HepG2 (cell line): ENCODE measurements around the gene DBN1. TPM values are rescaled to one million over a fixed set of nuclear protein-coding genes. Genes with fewer than 3 reads are reported as not detected.

ENCODE experiments used
- AGO2 ChIP-seq: fragments of 200-400 bp; formaldehyde crosslinking; optimal IDR thresholded peaks from 2 replicates; pipeline ENCODE3; 2017; ENCODE audit warnings: mild to moderate bottlenecking, low read depth, low read length, moderate library complexity
- ARNTL ChIP-seq: sonication (generic); formaldehyde crosslinking; IDR thresholded peaks from 2 replicates; pipeline ENCODE4 v1.4.0; 2020; ENCODE audit warnings: mild to moderate bottlenecking, missing genetic modification reagents
- E2F1 ChIP-seq: sonication (generic); formaldehyde crosslinking; IDR thresholded peaks from 2 replicates; pipeline ENCODE4 v1.5.0; 2020; ENCODE audit warnings: missing genetic modification reagents
- FOXP4 ChIP-seq: sonication (generic); formaldehyde crosslinking; IDR thresholded peaks from 2 replicates; pipeline ENCODE4 v1.4.0; 2020; ENCODE audit warnings: missing genetic modification reagents
- GPN1 ChIP-seq: sonication (generic); formaldehyde crosslinking; IDR thresholded peaks from 2 replicates; pipeline ENCODE4 v1.5.1; 2020; ENCODE audit warnings: missing genetic modification reagents, borderline replicate concordance
- HIVEP1 ChIP-seq: sonication (generic); formaldehyde crosslinking; IDR thresholded peaks from 2 replicates; pipeline ENCODE4 v1.4.0; 2020; ENCODE audit warnings: mild to moderate bottlenecking, missing genetic modification reagents
- MTA3 ChIP-seq: sonication (generic); formaldehyde crosslinking; IDR thresholded peaks from 2 replicates; pipeline ENCODE4 v1.4.0; 2020; ENCODE audit warnings: missing genetic modification reagents
- TAF1 ChIP-seq: sonication (generic); formaldehyde crosslinking; IDR thresholded peaks from 2 replicates; pipeline ENCODE4 v1.4.0; 2020; ENCODE audit warnings: missing genetic modification reagents
- TARDBP ChIP-seq: sonication (generic); formaldehyde crosslinking; IDR thresholded peaks from 2 replicates; pipeline ENCODE4 v1.8.0; 2022; ENCODE audit warnings: mild to moderate bottlenecking, missing genetic modification reagents
- ZFP36L2 ChIP-seq: sonication (generic); formaldehyde crosslinking; IDR thresholded peaks from 2 replicates; pipeline ENCODE4 v1.4.0; 2020; ENCODE audit warnings: missing genetic modification reagents
- ZFY ChIP-seq: sonication (generic); formaldehyde crosslinking; IDR thresholded peaks from 2 replicates; pipeline ENCODE4 v1.4.0; 2020; ENCODE audit warnings: missing genetic modification reagents
- ZNF138 ChIP-seq: sonication (generic); formaldehyde crosslinking; IDR thresholded peaks from 2 replicates; pipeline ENCODE4 v1.5.0; 2020; ENCODE audit warnings: mild to moderate bottlenecking, low read depth, missing genetic modification reagents
- ZNF180 ChIP-seq: sonication (generic); formaldehyde crosslinking; IDR thresholded peaks from 2 replicates; pipeline ENCODE4 v1.4.0; 2020; ENCODE audit warnings: low read depth, missing genetic modification reagents, borderline replicate concordance
- ZNF318 ChIP-seq: sonication (generic); formaldehyde crosslinking; IDR thresholded peaks from 2 replicates; pipeline ENCODE4 v1.4.0; 2020; ENCODE audit warnings: mild to moderate bottlenecking, missing genetic modification reagents
- ZNF547 ChIP-seq: sonication (generic); formaldehyde crosslinking; IDR thresholded peaks from 2 replicates; pipeline ENCODE4 v1.5.1; 2020; ENCODE audit warnings: mild to moderate bottlenecking, missing genetic modification reagents
- polyA plus RNA-seq, 8 experiments: library from polyadenylated mRNA; depleted of rRNA in 3 of 8; stranded (reverse) in 7 of 8; unstranded in 1 of 8; fragments of >200 nt; fragmentation: Illumina TruSeq in 4 of 8; extraction: Trizol in 4 of 8; gene quantifications; 2 replicates each; pipeline versions ENCODE4 v1.2.1 to v1.2.3, GENCODE V29; 2011 to 2016; ENCODE audit warnings: low read depth in 4 of 8, missing spikeins in 1 of 8, mixed read lengths in 1 of 8; ENCODE audit not compliant: insufficient read depth in 1 of 8
- total RNA-seq, 5 experiments: library from RNA; depleted of rRNA; stranded (reverse); fragments of >200 nt; fragmentation: Illumina TruSeq; extraction: Trizol; gene quantifications; 2 replicates each; pipeline ENCODE4 v1.2.3, GENCODE V29; 2016; ENCODE audit warnings: low read depth in 1 of 5

Gene DBN1
- total and polyA plus RNA-seq, 2 of the 13 experiments (the other 11 are each of a cell fraction or from before 2014, with no cell fraction given): 27.0 to 37.3 TPM

- TF ChIP-seq FOXP4 (CRISPR knock-in tag): peak; percentile 63
- peak; percentile 83 for TF ChIP-seq ZFY (CRISPR knock-in tag)
- no peak for TF ChIP-seq GPN1 (CRISPR knock-in tag)
- TF ChIP-seq AGO2: peak; percentile 94
- peak; percentile 68; the same call in 1 of the 2 replicates for TF ChIP-seq ZNF547 (CRISPR knock-in tag)
- no peak; the same call in 1 of the 2 replicates for TF ChIP-seq ZNF318 (CRISPR knock-in tag)
- peak; percentile 97 for TF ChIP-seq TAF1 (CRISPR knock-in tag)
- TF ChIP-seq ARNTL (CRISPR knock-in tag): peak; percentile 73
- peak; percentile 74; the same call in 1 of the 2 replicates for TF ChIP-seq ZNF138 (CRISPR knock-in tag)
- peak; percentile 55 for TF ChIP-seq HIVEP1 (CRISPR knock-in tag)
- peak; percentile 32; the same call in 1 of the 2 replicates for TF ChIP-seq ZFP36L2 (CRISPR knock-in tag)
- no peak for TF ChIP-seq MTA3 (CRISPR knock-in tag)
- 0 out of 2 replicates have a peak, but pooled peaks have one; percentile 53 for TF ChIP-seq ZNF180 (CRISPR knock-in tag)
- peak; percentile 75 for TF ChIP-seq E2F1 (CRISPR knock-in tag)
- TF ChIP-seq TARDBP (CRISPR knock-in tag): peak; percentile 96
These were observed 43.5 kb upstream of the DBN1 start, which contains the start of gene DDX41 (continued) for GRCh38 chr5:177516601-177517568.
